Stimulated activated CD8-positive, alpha-beta memory T cell treated with anti-CD3 and anti-CD28 coated beads, Interleukin-7, amount 100 ng/mL, for 4 hours (primary cell): ENCODE data around the gene MYH16.
"Not testable (repeated sequence)": the region's sequence is repeated elsewhere in the genome, so short reads cannot be mapped to it uniquely, and the experiment has no call there.

Experiments
- DNase-seq, 2 donors: peaks; one replicate each; pipeline ENCODE4 v3.0.0-alpha.2; 2020; ENCODE audit warnings: low read depth in 2 of 2

The MYH16 gene

DNA sequence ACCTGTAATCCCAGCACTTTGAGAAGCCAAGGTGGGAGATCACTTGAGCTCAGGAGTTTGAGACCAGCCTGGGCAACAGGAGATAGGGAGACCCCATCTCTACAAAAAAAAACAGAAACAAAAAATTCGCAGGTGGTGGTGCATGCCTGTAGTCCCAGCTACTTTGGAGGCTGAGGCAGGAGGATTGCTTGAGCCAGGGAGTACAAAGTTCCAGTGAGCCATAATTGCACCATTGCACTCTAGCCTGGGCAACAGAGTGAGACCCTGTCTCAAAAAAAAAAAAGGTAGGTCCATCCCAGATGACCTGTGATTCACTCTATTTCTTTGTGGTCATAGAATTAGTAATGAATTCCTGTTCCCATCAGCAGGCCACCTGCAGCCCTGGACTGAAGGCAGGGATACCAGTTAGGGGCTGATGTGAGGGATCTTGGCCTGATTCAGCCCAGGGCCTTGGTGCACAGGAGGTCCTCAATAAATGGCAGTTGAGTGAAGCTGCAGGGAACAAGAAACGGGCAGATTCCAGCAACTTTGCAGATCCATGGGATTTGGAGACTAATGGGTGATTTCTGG is at the start of gene MYH16:
Gene MYH16 (plus strand): TSS at position 364 of the 570 bp plus-strand sequence.
- no peak for DNase-seq

- DNase-seq, result not testable (repeated sequence)
Observed at GRCh38 chr7:99224263-99224898, 48.3 kb upstream of the MYH16 start.

- no peak for DNase-seq
Observed at GRCh38 chr7:99224899-99225265, 47.8 kb upstream of the MYH16 start.

DNA sequence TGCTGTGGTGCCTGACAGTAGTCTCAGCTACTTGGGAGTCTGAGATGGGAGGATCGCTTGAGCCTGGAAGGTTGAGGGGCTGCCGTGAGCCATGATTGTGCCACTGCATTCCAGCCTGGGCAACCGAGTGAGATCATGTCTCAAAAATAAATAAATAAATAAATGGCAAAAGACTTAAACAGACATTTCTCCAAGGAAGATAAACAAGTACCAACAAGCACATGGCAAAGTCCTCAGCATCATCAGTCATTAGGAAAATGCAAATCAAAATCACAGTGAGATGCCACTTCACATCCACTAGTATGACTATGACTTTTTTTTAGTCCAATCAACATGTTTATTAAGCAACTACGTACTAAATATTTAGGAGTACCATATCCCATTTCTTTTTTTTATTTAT is 43.4 kb upstream of the MYH16 start:
- no peak for DNase-seq

- no peak for DNase-seq
Observed at GRCh38 chr7:99232082-99232770, 40.4 kb upstream of the MYH16 start.

- not testable (repeated sequence) for DNase-seq
Observed at GRCh38 chr7:99232955-99233354, 39.7 kb upstream of the MYH16 start.

GRCh38 chr7:99234185-99234584 is 38.5 kb upstream of the MYH16 start:
- no peak for DNase-seq

GRCh38 chr7:99235925-99236324 is 36.7 kb upstream of the MYH16 start:
- no peak for DNase-seq

GRCh38 chr7:99237876-99238275 is 34.8 kb upstream of the MYH16 start:
- not testable (repeated sequence) for DNase-seq

DNA sequence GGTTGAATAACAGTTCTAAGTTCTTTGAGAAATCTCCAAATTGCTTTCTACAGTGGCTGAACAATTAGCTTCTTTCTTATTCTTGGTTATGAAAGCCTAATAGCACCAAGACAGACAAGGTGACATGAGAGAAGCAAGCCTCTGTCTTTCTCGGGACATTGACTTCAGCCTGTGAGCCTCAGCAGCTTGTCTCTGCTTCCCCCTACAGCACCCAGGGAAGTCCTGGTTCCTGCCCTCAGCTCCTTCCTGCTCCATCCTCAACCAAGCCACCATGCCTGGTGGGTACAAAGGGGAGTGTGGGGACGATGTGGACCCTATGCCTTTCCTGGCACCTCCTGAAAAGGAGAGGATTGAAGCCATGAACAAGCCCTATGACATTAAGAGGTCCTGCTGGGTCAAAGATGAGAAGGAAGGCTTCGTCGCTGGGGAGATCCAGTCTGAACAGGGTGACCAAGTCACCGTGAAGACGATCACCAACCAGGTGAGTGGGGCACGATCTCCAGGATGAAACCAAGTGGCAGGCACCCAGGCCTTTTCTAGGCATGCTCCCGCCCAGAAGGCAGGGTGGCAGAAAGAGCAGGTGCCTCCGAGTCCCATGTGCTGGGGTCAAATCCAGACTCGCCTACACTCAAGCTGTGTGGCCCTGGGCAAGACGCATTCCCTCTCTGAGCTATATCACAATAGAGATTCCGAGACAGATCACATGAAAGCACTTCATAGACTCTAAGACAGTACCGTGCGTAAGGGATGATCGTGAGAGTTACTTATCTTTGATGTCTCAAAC is 33.9 kb upstream of the MYH16 start:
- no peak for DNase-seq

- no peak for DNase-seq
Observed at GRCh38 chr7:99242682-99243081, 30.0 kb upstream of the MYH16 start.

DNA sequence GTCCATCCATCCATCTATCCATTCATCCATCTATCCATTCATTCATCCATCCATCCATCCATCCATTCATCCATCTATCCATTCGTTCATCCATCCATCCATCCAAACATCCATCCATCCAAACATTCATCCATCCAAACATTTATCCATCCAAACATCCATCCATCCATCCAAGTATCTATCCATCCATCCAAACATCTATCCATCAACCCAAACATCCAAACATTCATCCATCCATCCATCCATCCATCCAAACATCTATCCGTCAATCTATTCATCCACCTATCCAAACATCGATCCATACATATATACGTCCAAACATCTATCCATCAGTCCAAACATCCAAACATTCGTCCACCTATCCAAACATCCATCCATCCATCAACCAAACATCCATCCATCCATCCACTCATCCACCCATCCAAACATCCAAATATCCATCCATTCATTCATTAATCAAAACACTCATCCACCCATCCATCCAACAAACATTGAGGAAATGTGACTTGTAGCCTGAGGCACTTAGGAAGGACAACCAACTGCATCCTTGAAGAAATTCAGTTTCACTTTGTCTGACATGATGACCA is 28.8 kb upstream of the MYH16 start:
- no peak for DNase-seq

GRCh38 chr7:99244939-99245338 is 27.7 kb upstream of the MYH16 start:
- DNase-seq, result no peak

DNA sequence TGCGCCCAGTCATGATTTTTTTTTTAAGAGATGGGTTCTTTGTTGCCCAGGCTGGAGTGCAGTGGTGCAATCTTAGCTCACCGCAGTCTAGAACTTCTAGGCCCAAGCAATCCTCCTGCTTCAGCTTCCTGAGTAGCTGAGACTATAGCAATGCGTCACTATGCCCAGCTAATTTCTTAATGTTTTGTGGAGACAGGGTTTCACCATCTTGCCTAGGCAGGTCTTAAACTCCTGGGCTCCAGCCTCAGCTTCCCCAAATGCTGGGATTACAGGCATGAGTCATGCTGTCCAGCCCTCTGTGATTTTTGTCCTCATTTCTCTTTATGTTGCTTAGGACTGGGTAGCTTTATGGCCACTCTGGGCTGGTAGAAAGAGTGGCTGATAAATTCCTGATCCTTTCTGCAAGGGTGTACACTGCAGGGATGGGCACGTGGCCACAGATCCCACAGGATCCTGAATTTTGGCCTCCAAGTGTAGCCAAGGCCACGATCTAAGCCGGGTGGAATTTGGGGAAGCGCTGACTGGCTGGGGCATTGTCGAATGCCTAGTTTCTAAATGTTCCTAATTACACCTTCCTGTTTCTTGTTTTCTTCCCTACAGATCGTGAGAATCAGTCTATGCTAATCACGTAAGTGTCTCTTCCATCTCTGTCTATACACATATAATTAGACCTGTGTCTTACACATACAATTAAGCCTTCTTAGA is 24.1 kb upstream of the MYH16 start:
- no peak for DNase-seq

DNA sequence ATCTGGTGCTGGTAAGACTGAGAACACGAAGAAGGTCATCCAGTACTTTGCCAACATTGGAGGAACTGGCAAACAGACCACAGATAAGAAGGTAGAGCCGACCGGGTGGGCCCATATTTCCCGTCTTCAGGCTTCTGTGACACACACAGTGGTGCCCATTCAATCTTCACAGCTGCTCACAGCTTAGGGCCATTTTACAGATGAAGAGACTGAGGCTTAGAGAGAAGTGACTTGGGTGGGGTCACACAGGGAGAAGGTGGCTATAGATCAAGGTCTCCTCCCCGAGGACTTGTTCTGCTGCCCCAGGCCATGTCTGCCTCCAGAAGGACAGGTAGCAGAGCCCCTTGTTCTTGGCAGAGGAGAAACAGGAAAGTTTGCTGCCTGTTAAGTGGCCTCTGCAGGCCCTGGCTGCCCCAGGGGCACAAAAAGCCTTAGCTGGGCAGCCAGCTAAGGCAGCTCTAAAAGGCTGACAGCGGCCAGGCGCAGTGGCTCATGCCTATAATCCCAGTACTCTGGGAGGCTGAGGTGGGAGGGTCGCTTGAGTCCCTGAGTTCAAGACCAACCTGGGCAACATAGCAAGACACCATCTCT is 22.6 kb upstream of the MYH16 start:
- DNase-seq, result no peak

DNA sequence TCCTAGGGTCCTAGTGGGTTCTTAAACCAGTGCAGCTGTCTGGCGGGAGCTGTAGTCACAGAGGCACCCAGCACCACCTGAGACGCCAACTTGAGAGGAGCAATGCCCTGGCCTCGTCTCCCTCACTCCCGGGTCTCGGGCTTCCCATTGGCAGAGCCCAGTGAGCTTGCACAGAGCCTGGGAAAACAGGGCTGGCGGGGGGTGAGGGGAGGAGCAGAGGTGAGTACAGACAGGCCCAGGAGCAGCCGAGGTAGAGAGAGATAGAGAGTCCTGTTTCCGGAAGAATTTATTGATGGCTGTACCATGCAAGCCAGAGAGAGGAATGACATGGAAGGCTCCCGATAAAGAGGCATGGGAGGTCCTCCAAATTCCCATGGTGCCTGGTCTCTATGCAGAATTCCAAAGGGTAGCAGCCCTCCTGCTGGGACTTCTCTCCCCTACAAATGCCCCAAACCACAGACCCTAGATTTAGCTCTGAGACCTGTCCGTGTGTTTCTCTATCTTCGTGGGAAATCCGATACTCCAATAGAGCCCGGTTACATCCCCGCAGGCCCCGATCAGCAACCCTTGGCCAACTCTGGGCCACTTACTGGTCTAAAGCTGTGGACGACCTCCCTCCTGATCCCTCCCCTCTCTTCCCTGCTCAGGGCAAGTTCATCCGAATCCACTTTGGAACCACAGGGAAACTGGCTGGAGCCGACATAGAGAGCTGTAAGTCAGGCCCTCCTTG is 20.3 kb upstream of the MYH16 start:
- DNase-seq, result no peak

- DNase-seq, result no peak
Observed at GRCh38 chr7:99253369-99253768, 19.3 kb upstream of the MYH16 start.

DNA sequence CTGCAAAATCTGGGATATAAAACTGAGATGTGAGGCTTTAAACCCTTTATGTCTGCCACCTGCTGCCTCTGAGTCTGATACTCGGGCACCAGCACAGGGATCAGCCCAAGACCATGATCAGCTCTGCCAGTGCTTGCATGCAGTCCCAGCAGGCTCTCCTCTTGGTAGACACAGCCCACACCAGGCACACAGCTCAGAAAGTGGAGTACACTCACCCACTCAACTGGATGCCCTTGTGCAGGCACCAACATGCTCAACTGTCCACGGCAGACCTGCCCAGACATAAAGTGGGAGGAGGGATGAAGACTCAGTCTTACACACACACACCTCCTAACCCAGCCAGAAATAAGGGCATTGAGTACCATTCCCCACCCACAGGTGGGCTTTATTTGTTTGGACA is 18.2 kb upstream of the MYH16 start:
- DNase-seq, result no peak

GRCh38 chr7:99255463-99255862 is 17.2 kb upstream of the MYH16 start:
- no peak for DNase-seq

DNA sequence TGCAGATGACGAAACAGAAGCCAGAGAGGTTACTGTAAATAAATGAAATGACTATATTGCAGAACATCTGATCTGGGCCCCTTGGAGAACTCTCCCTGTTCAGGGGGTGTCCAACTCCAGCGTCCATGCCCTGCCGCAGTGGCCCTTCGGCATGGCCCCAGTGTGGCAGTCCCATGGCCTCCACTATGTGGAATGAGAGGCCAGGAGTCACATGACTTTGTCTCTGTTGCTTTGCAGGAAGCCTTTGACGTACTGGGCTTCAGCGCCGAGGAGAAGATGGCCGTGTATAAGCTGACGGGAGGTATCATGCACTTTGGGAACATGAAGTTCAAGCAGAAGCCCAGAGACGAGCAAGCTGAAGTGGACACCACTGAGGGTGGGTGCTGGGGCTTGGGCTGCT is 15.6 kb upstream of the MYH16 start:
- no peak for DNase-seq

DNA sequence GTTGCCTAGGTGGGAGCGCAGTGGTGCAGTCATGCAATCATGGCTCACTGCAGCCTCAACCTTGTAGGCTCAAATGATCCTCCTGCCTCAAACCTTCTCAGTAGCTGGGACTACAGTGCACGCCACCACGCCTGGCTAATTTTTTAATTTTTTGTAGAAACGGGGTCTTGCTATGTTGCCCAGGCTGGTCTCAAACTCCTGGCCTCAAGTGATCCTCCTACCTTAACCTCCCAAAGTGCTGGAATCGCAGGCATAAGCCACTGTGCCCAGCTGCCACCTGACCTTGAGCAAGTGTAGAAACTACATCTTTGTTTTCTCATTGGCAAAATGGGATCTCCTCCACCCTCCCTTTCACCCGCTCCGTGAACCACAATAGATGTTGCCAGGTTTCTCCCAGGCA is 15.0 kb upstream of the MYH16 start:
- no peak for DNase-seq
